Keratinocyte (primary cell): ENCODE results near the gene BMPER.

Source experiments
- CTCF ChIP-seq, 3 experiments: IDR thresholded peaks in 1 of 3; conservative IDR thresholded peaks in 1 of 3; optimal IDR thresholded peaks in 1 of 3; 2 replicates in 2 of 3; 3 replicates in 1 of 3; pipeline versions ENCODE3 to v1.5.1; 2011; ENCODE audit warnings: low read length in 3 of 3, mild to moderate bottlenecking in 3 of 3, moderate library complexity in 2 of 3, control low read depth in 1 of 3, inconsistent platforms in 1 of 3; ENCODE audit not compliant: insufficient read depth in 2 of 3; ENCODE audit errors: extremely low read depth in 1 of 3
- EZH2 ChIP-seq: IDR thresholded peaks from one replicate; pipeline ENCODE4 v1.6.1; 2012; ENCODE audit warnings: inconsistent platforms, mild to moderate bottlenecking, low read length, moderate library complexity

DNA sequence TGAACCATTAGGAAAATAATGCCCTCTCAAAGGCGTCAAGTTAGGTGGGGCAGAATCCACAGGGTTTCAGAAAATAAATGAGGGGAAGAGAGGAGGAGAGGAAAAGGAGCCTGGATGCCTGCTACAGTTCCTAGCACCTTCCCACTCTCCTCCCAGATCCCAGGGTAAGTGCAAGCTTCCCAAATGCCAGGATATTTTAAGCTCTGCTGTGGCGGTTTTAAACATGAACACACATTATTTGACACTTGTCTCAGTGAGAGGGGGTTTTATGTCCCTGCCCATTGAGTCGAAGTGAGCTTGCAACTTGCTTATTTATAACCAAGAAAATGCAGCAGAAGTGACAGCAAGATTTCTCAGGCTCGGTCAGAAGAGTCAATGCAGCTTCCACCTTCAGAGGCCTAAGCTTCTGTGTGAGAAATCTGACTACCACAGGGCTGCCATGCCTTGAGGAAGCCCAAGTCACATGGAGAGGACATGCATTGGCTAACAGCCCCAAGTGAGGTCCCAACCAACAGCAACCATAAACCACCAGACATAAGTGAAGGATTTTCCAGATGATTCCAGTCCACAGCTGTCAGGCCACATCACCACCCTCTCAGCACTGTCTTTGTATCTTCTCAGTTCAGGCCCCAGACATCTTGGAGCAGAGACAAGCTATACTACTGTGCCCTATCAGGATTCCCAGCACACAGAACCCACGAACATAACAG lies 17.9 kb upstream of the BMPER start:
- TF ChIP-seq CTCF (optimal IDR thresholded peaks at IDR 0.05 in 1 of 3, IDR thresholded peaks at IDR 0.05 in 1 of 3, conservative IDR thresholded peaks at IDR 0.05 in 1 of 3; ENCODE audit: extremely low read depth in 1 of 3, insufficient read depth in 2 of 3, low read length in 3 of 3): no peak
- TF ChIP-seq EZH2: no peak
